AG04449 (cell line): ENCODE results near the gene DHRS9.
"Not testable (repeated sequence)": the region's sequence is repeated elsewhere in the genome, so short reads cannot be mapped to it uniquely, and the experiment has no call there.

Source experiments
- CTCF ChIA-PET: fragments of 350-600 bp; formaldehyde crosslinking; extraction: SDS; loops from one replicate; lab custom pipeline; 2021; ENCODE audit warnings: antibody characterized with exemption; lab: Yijun Ruan, JAX
- POLR2A ChIA-PET: fragments of 400-600, 350-600 bp; formaldehyde crosslinking; extraction: SDS; loops from one replicate; lab custom pipeline; 2020; ENCODE audit warnings: antibody characterized with exemption, inconsistent platforms; lab: Yijun Ruan, JAX
- DNase-seq: peaks from one replicate; pipeline ENCODE4 v3.0.0-alpha.2; 2010; ENCODE audit warnings: low read depth, low spot score
- H3K4me3 ChIP-seq: 2 replicates; pipeline ENCODE4 v1.5.1; 2011; ENCODE audit warnings: low read depth, mild to moderate bottlenecking, control low read depth, low read length
- CTCF ChIP-seq: IDR thresholded peaks from one replicate; pipeline ENCODE4 v1.5.1; 2011; ENCODE audit warnings: mild to moderate bottlenecking, moderate library complexity, low read length, control low read depth, inconsistent platforms; ENCODE audit not compliant: insufficient read depth; ENCODE audit errors: missing control alignments

Gene DHRS9

GRCh38 chr2:169129703-169130243, 60.4 kb downstream of the DHRS9 start:
- POLR2A ChIA-PET, result no interaction called here
- CTCF ChIA-PET, result interaction anchor here (2.9 to 3.1 kb wide), 3 partner anchors 12 to 170 kb away, joined by 20 to 53 read pairs (median 41); no protein-coding TSS in a partner anchor
- TF ChIP-seq CTCF, result no peak
- H3K4me3 ChIP-seq, result no peak overlapping the region
- DNase-seq, result no peak

GRCh38 chr2:169131587-169132512, 62.5 kb downstream of the DHRS9 start:
- ChIA-PET CTCF (interaction anchor here (0.7 to 3.1 kb wide), 21 partner anchors 10 to 769 kb away, joined by 3 to 53 read pairs (median 4); no protein-coding TSS in a partner anchor), POLR2A (no interaction called here)
- peak; percentile 56 for TF ChIP-seq CTCF
- no peak for DNase-seq
- no peak overlapping the region for H3K4me3 ChIP-seq

- POLR2A ChIA-PET, H3K4me3 ChIP-seq, DNase-seq: not testable (repeated sequence)
- CTCF ChIA-PET, result interaction anchor here (1.2 to 1.6 kb wide), 2 partner anchors 25 to 176 kb away, joined by 3 to 4 read pairs; no protein-coding TSS in a partner anchor
Measured at GRCh38 chr2:169134272-169134671, 64.9 kb downstream of the DHRS9 start.

- H3K4me3 ChIP-seq, CTCF ChIA-PET, POLR2A ChIA-PET, DNase-seq: not testable (repeated sequence)
Measured at GRCh38 chr2:169136428-169136827, 67.1 kb downstream of the DHRS9 start.

- POLR2A ChIA-PET, result no interaction called here
- TF ChIP-seq CTCF, result no peak
- no peak overlapping the region for H3K4me3 ChIP-seq
- DNase-seq, result no peak
- CTCF ChIA-PET, result no interaction called here
Measured at GRCh38 chr2:169136885-169137534, 67.6 kb downstream of the DHRS9 start.

GRCh38 chr2:169137924-169138323, 68.6 kb downstream of the DHRS9 start:
- POLR2A ChIA-PET, result no interaction called here
- CTCF ChIA-PET, result interaction anchor here (1.1 kb wide), 1 partner anchor 176 kb away, joined by 4 read pairs; no protein-coding TSS in a partner anchor
- DNase-seq, result no peak
- no peak for TF ChIP-seq CTCF
- H3K4me3 ChIP-seq, result no peak overlapping the region

GRCh38 chr2:169139145-169139544, 69.8 kb downstream of the DHRS9 start:
- no peak for DNase-seq
- POLR2A ChIA-PET, result no interaction called here
- H3K4me3 ChIP-seq, result no peak overlapping the region
- CTCF ChIA-PET, result interaction anchor here (0.9 to 6.3 kb wide), 6 partner anchors 8 to 177 kb away, joined by 3 to 41 read pairs (median 3); no protein-coding TSS in a partner anchor
- no peak for TF ChIP-seq CTCF
